NCI-H1048 (cell line): ENCODE measurements around the gene SOX1.
A peak's percentile ranks its signal among the peaks of the same experiment; 100 is the strongest.

Source experiments
- DNase-seq: peaks from one replicate; lab custom pipeline; 2025; lab: John Stamatoyannopoulos, UW

The SOX1 gene

GRCh38 chr13:112106478-112107141, 39.7 kb downstream of the SOX1 start:
- peak; percentile 2 for DNase-seq

- no peak for DNase-seq
These were observed 40.3 kb downstream of the SOX1 start for GRCh38 chr13:112107289-112107688.

- no peak for DNase-seq
These were observed 43.5 kb downstream of the SOX1 start for GRCh38 chr13:112110479-112110878.

GRCh38 chr13:112111239-112111857, 44.4 kb downstream of the SOX1 start:
- DNase-seq = no peak

GRCh38 chr13:112112534-112113276, 45.8 kb downstream of the SOX1 start:
- DNase-seq = no peak

- DNase-seq = no peak
These were observed 46.4 kb downstream of the SOX1 start for GRCh38 chr13:112113348-112113747.

GRCh38 chr13:112113851-112114250, 46.9 kb downstream of the SOX1 start:
- no peak for DNase-seq

GRCh38 chr13:112114391-112114790, 47.4 kb downstream of the SOX1 start:
- DNase-seq = no peak

GRCh38 chr13:112115403-112116091, 48.6 kb downstream of the SOX1 start:
- no peak for DNase-seq

- no peak for DNase-seq
These were observed 49.4 kb downstream of the SOX1 start for GRCh38 chr13:112116187-112116950.

- no peak for DNase-seq
These were observed 50.5 kb downstream of the SOX1 start for GRCh38 chr13:112117258-112117954.

GRCh38 chr13:112117955-112118302, 51.0 kb downstream of the SOX1 start:
- DNase-seq = no peak

- DNase-seq = no peak
These were observed 51.6 kb downstream of the SOX1 start for GRCh38 chr13:112118451-112119064.

- DNase-seq = no peak
These were observed 52.5 kb downstream of the SOX1 start for GRCh38 chr13:112119192-112120030.

GRCh38 chr13:112120031-112120373, 53.1 kb downstream of the SOX1 start:
- DNase-seq = no peak
